Esophagus muscularis mucosa (tissue), 4 donors: ENCODE results near the gene APOE. TPM values are rescaled to one million over a fixed set of nuclear protein-coding genes. Genes with fewer than 3 reads are reported as not detected.
"Not testable (repeated sequence)": the region's sequence is repeated elsewhere in the genome, so short reads cannot be mapped to it uniquely, and the experiment has no call there.

ENCODE experiments used
- DNase-seq: peaks from one replicate; pipeline ENCODE4 v3.0.0-alpha.2; 2017; ENCODE audit errors: extremely low spot score
- H3K27ac ChIP-seq, 4 donors: fragments of 200-600 bp; sonication (generic); replicated peaks in 1 of 4; 1 replicate in 3 of 4; 2 replicates in 1 of 4; pipeline ENCODE4 v1.5.1; 2016 to 2019; ENCODE audit warnings: mild to moderate bottlenecking in 1 of 4
- H3K27me3 ChIP-seq, 4 donors: fragments of 200-600 bp; sonication (generic); one replicate each; pipeline versions ENCODE4 v1.5.1 to v1.6.0; 2016 to 2019
- H3K36me3 ChIP-seq, 4 donors: fragments of 200-600 bp; sonication (generic); one replicate each; pipeline ENCODE4 v1.5.1; 2016 to 2019
- H3K4me1 ChIP-seq, 4 donors: fragments of 200-600 bp; sonication (generic); one replicate each; pipeline ENCODE4 v1.5.1; 2016 to 2019
- H3K4me3 ChIP-seq, 4 donors: fragments of 200-600 bp; sonication (generic); 1 replicate in 2 of 4; 2 replicates in 2 of 4; pipeline ENCODE4 v1.5.1; 2016 to 2019; ENCODE audit warnings: mild to moderate bottlenecking in 4 of 4, moderate library complexity in 1 of 4
- H3K9me3 ChIP-seq, 4 donors: fragments of 200-600 bp; sonication (generic); 1 replicate in 3 of 4; 2 replicates in 1 of 4; pipeline ENCODE4 v1.5.1; 2016 to 2019
- CTCF ChIP-seq, 3 experiments: fragments of 200-600 bp in 2 of 3; fragments of 450-650 bp in 1 of 3; sonication (generic) in 2 of 3; IDR thresholded peaks; one replicate each; pipeline ENCODE4 v1.5.1; 2017 to 2019; ENCODE audit warnings: antibody characterized with exemption in 3 of 3, mild to moderate bottlenecking in 2 of 3, moderate library complexity in 1 of 3
- EP300 ChIP-seq: sonication (generic); formaldehyde crosslinking; IDR thresholded peaks from one replicate; pipeline ENCODE4 v1.6.1; 2017; ENCODE audit warnings: antibody characterized with exemption
- POLR2A ChIP-seq: fragments of 450-650 bp; IDR thresholded peaks from one replicate; pipeline ENCODE4 v1.6.1; 2017; ENCODE audit warnings: antibody characterized with exemption, moderate library complexity, mild to moderate bottlenecking, low read depth
- POLR2AphosphoS5 ChIP-seq, 2 donors: sonication (generic); formaldehyde crosslinking; IDR thresholded peaks; one replicate each; pipeline ENCODE4 v1.6.1; 2017; ENCODE audit warnings: antibody characterized with exemption in 2 of 2
- WGBS: methylation state at CpG from one replicate; pipeline ENCODE4 v1.1.5; 2018; 5-methylcytosine and 5-hydroxymethylcytosine counted together
- intact Hi-C: fragments of 100-400 bp; cut with DNase I; formaldehyde crosslinking; loops from one replicate; pipeline ENCODE4 v1.15.1; 2023
- total RNA-seq, 4 donors: library from RNA; depleted of rRNA; stranded (reverse); fragments of >200 nt; gene quantifications; one replicate each; pipeline versions ENCODE4 v1.1.0 to v1.2.1, GENCODE V29; 2016

The APOE gene
- total RNA-seq, 4 donors from 2014 or later: 20.3 to 47.3 (median 37.2) TPM

- intact Hi-C loops: no loop called here
- WGBS: 89% methylated on average over 5 of the region's 5 CpGs
- H3K9me3 ChIP-seq: no peaks in the 10 kb centered on the region
- TF ChIP-seq POLR2A (no peak), POLR2AphosphoS5 (IDR thresholded peaks at IDR 0.05) (no peak), CTCF (IDR thresholded peaks at IDR 0.05) (no peak), EP300 (no peak)
- no peaks in the 10 kb centered on the region for H3K27me3 ChIP-seq
- DNase-seq: no peak
- H3K4me3 ChIP-seq: no peak overlapping the region
- no peak overlapping the region for H3K27ac ChIP-seq
- peaks cover 7 to 74% (median 66%) of the 10 kb centered on the region in 4 donors for H3K36me3 ChIP-seq
- peaks cover 0 to 6% (median 0%) of the 10 kb centered on the region in 4 donors for H3K4me1 ChIP-seq
Measured at GRCh38 chr19:44883922-44884321, 21.7 kb upstream of the APOE start.

GRCh38 chr19:44884566-44884965, 21.0 kb upstream of the APOE start:
- Histone ChIP-seq H3K27ac (no peak overlapping the region), H3K4me1 (peaks cover 2 to 6% (median 5%) of the 10 kb centered on the region in 4 donors), H3K36me3 (peaks cover 7 to 69% (median 62%) of the 10 kb centered on the region in 4 donors), H3K27me3 (no peaks in the 10 kb centered on the region), H3K9me3 (no peaks in the 10 kb centered on the region), H3K4me3 (no peak overlapping the region)
- 91% methylated on average over 4 of the region's 4 CpGs for WGBS
- DNase-seq: no peak
- intact Hi-C loops: no loop called here
- TF ChIP-seq CTCF (IDR thresholded peaks at IDR 0.05) (no peak), POLR2AphosphoS5 (IDR thresholded peaks at IDR 0.05) (no peak), EP300 (no peak), POLR2A (no peak)

GRCh38 chr19:44886141-44886540, 19.5 kb upstream of the APOE start:
- 89% methylated on average over 6 of the region's 6 CpGs for WGBS
- intact Hi-C loops: no loop called here
- Histone ChIP-seq H3K9me3 (no peaks in the 10 kb centered on the region), H3K27me3 (no peaks in the 10 kb centered on the region), H3K4me1 (peaks cover 8 to 12% (median 11%) of the 10 kb centered on the region in 4 donors), H3K36me3 (peaks cover 7 to 64% (median 56%) of the 10 kb centered on the region in 4 donors), H3K27ac (no peak overlapping the region), H3K4me3 (no peak overlapping the region)
- TF ChIP-seq CTCF (IDR thresholded peaks at IDR 0.05) (no peak), POLR2A (no peak), EP300 (no peak), POLR2AphosphoS5 (IDR thresholded peaks at IDR 0.05) (no peak)
- no peak for DNase-seq

- DNase-seq: no peak
- intact Hi-C loops: no loop called here
- H3K4me3 ChIP-seq: no peak overlapping the region
- H3K9me3 ChIP-seq: no peaks in the 10 kb centered on the region
- peaks cover 18 to 25% (median 23%) of the 10 kb centered on the region in 4 donors for H3K4me1 ChIP-seq
- TF ChIP-seq EP300: no peak
- TF ChIP-seq POLR2A: no peak
- TF ChIP-seq CTCF (IDR thresholded peaks at IDR 0.05): no peak
- no peak for TF ChIP-seq POLR2AphosphoS5 (IDR thresholded peaks at IDR 0.05)
- 84% methylated on average over 4 of the region's 4 CpGs for WGBS
- no peak overlapping the region for H3K27ac ChIP-seq
- H3K36me3 ChIP-seq: peaks cover 7 to 62% (median 57%) of the 10 kb centered on the region in 4 donors
- no peaks in the 10 kb centered on the region for H3K27me3 ChIP-seq
Measured at GRCh38 chr19:44887648-44888047, 17.9 kb upstream of the APOE start.

- WGBS: 86% methylated on average over 4 of the region's 5 CpGs
- intact Hi-C loops: not testable (repeated sequence)
- peaks cover 7 to 64% (median 59%) of the 10 kb centered on the region in 4 donors for H3K36me3 ChIP-seq
Measured at GRCh38 chr19:44888335-44888734, 17.3 kb upstream of the APOE start.

More at GRCh38 chr19:44888335-44888734, 17.3 kb upstream of the APOE start:
- peaks cover 19 to 32% (median 29%) of the 10 kb centered on the region in 4 donors for H3K4me1 ChIP-seq
- H3K27ac ChIP-seq, H3K9me3 ChIP-seq, DNase-seq, H3K4me3 ChIP-seq, H3K27me3 ChIP-seq: not testable (repeated sequence)
